ENCODE results near the gene AOAH. TPM values are rescaled to one million over a fixed set of nuclear protein-coding genes. Genes with fewer than 3 reads are reported as not detected.

The AOAH gene
- total RNA-seq, 1 experiment from 2014 or later: not detected

- ChIA-PET CTCF (interaction anchor here (0.7 to 1.2 kb wide), 2 partner anchors 16 to 191 kb away, joined by 3 to 4 read pairs; no protein-coding TSS in a partner anchor), POLR2A (no interaction called here)
- TF ChIP-seq, protein P1, sequence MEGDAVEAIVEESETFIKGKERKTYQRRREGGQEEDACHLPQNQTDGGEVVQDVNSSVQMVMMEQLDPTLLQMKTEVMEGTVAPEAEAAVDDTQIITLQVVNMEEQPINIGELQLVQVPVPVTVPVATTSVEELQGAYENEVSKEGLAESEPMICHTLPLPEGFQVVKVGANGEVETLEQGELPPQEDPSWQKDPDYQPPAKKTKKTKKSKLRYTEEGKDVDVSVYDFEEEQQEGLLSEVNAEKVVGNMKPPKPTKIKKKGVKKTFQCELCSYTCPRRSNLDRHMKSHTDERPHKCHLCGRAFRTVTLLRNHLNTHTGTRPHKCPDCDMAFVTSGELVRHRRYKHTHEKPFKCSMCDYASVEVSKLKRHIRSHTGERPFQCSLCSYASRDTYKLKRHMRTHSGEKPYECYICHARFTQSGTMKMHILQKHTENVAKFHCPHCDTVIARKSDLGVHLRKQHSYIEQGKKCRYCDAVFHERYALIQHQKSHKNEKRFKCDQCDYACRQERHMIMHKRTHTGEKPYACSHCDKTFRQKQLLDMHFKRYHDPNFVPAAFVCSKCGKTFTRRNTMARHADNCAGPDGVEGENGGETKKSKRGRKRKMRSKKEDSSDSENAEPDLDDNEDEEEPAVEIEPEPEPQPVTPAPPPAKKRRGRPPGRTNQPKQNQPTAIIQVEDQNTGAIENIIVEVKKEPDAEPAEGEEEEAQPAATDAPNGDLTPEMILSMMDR (IDR thresholded peaks at IDR 0.05; ENCODE audit: unreplicated experiment): no peak
Observed at GRCh38 chr7:36692456-36692855, 31.8 kb downstream of the AOAH start.

DNA sequence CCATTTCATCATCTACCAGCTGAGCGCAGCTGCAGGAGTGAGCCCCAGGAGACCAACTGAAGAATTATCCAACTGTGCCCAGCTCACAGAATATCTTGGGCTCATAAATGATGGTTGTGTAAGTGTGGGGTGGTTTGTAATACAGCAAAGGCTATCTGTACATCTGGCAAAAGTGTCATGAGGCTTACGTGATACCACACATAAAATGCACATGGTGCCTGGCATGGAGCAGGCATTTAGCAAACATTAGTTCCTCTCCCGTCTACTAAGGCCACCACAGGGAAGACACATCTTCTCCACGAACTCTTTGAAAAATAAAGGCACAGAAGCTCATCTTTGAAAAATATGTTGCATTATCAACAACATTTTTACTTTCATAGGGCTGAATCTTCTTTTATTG, 32.3 kb downstream of the AOAH start:
- TF ChIP-seq, protein P1 (IDR thresholded peaks at IDR 0.05; ENCODE audit: unreplicated experiment): no peak
- H3K4me1 Mint-ChIP-seq (ENCODE audit: insufficient read depth, unreplicated experiment): no peaks in the 10 kb centered on the region
- H3K36me3 Mint-ChIP-seq (ENCODE audit: insufficient read depth, unreplicated experiment): no peaks in the 10 kb centered on the region
- POLR2A ChIA-PET: no interaction called here
- no peak overlapping the region for H3K4me3 Mint-ChIP-seq (ENCODE audit: unreplicated experiment)
- CTCF ChIA-PET: no interaction called here
- no peak for DNase-seq (ENCODE audit: unreplicated experiment)
- BruUV-seq (replicated peaks): no TSS peak
- intact Hi-C loops (cut with micrococcal nuclease): no loop called here
- H3K27ac Mint-ChIP-seq (ENCODE audit: low read depth, unreplicated experiment): no peak overlapping the region
- H3K9me3 Mint-ChIP-seq (ENCODE audit: unreplicated experiment): no peaks in the 10 kb centered on the region
- no peaks in the 10 kb centered on the region for H3K27me3 Mint-ChIP-seq (ENCODE audit: insufficient read depth, unreplicated experiment)

More at GRCh38 chr7:36692456-36692855, 31.8 kb downstream of the AOAH start:
- no peaks in the 10 kb centered on the region for H3K9me3 Mint-ChIP-seq (ENCODE audit: unreplicated experiment)
- no peaks in the 10 kb centered on the region for H3K27me3 Mint-ChIP-seq (ENCODE audit: insufficient read depth, unreplicated experiment)
- no peak for DNase-seq (ENCODE audit: unreplicated experiment)
- no peak overlapping the region for H3K27ac Mint-ChIP-seq (ENCODE audit: low read depth, unreplicated experiment)
- BruUV-seq (replicated peaks): no TSS peak
- intact Hi-C loops (cut with micrococcal nuclease): no loop called here
- H3K4me3 Mint-ChIP-seq (ENCODE audit: unreplicated experiment): no peak overlapping the region
- H3K36me3 Mint-ChIP-seq (ENCODE audit: insufficient read depth, unreplicated experiment): no peaks in the 10 kb centered on the region
- H3K4me1 Mint-ChIP-seq (ENCODE audit: insufficient read depth, unreplicated experiment): no peaks in the 10 kb centered on the region

GRCh38 chr7:36690514-36691187, 33.6 kb downstream of the AOAH start:
- Mint-ChIP-seq H3K9me3 (ENCODE audit: unreplicated experiment) (no peaks in the 10 kb centered on the region), H3K27me3 (ENCODE audit: insufficient read depth, unreplicated experiment) (no peaks in the 10 kb centered on the region), H3K4me3 (ENCODE audit: unreplicated experiment) (no peak overlapping the region), H3K27ac (ENCODE audit: low read depth, unreplicated experiment) (no peak overlapping the region), H3K4me1 (ENCODE audit: insufficient read depth, unreplicated experiment) (peaks cover 7% of the 10 kb centered on the region), H3K36me3 (ENCODE audit: insufficient read depth, unreplicated experiment) (no peaks in the 10 kb centered on the region)
- ChIA-PET CTCF (no interaction called here), POLR2A (no interaction called here)
- TF ChIP-seq, protein P1 (IDR thresholded peaks at IDR 0.05; ENCODE audit: unreplicated experiment): no peak
- intact Hi-C loops (cut with micrococcal nuclease): no loop called here
- no peak for DNase-seq (ENCODE audit: unreplicated experiment)
- BruUV-seq (replicated peaks): no TSS peak

- intact Hi-C loops (cut with micrococcal nuclease): no loop called here
Observed at GRCh38 chr7:36690041-36690440, 34.3 kb downstream of the AOAH start.

More at GRCh38 chr7:36690041-36690440, 34.3 kb downstream of the AOAH start:
- CTCF ChIA-PET: interaction anchor here (0.5 to 1.1 kb wide), 2 partner anchors 19 to 172 kb away, joined by 3 to 5 read pairs; no protein-coding TSS in a partner anchor
- Mint-ChIP-seq H3K36me3 (ENCODE audit: insufficient read depth, unreplicated experiment) (peaks cover under 1% of the 10 kb centered on the region), H3K27ac (ENCODE audit: low read depth, unreplicated experiment) (no peak overlapping the region), H3K9me3 (ENCODE audit: unreplicated experiment) (no peaks in the 10 kb centered on the region), H3K4me1 (ENCODE audit: insufficient read depth, unreplicated experiment) (peaks cover 9% of the 10 kb centered on the region), H3K27me3 (ENCODE audit: insufficient read depth, unreplicated experiment) (no peaks in the 10 kb centered on the region), H3K4me3 (ENCODE audit: unreplicated experiment) (no peak overlapping the region)
- POLR2A ChIA-PET: no interaction called here
- BruUV-seq (replicated peaks): no TSS peak
- TF ChIP-seq, protein P1 (IDR thresholded peaks at IDR 0.05; ENCODE audit: unreplicated experiment): no peak
- no peak for DNase-seq (ENCODE audit: unreplicated experiment)
